Thyroid gland (tissue), 4 donors: ENCODE data around the gene SRPRB.

Experiments
- CTCF ChIP-seq, 6 experiments: fragments of 200-600 bp in 3 of 6; fragments of 450-650 bp in 3 of 6; sonication (generic) in 3 of 6; IDR thresholded peaks; one replicate each; pipeline ENCODE4 v1.5.1; 2016 to 2019; ENCODE audit warnings: antibody characterized with exemption in 6 of 6, mild to moderate bottlenecking in 2 of 6, inconsistent platforms in 1 of 6, moderate library complexity in 1 of 6
- POLR2A ChIP-seq, 2 donors: fragments of 450-650 bp; IDR thresholded peaks; one replicate each; pipeline ENCODE4 v1.6.1; 2017; ENCODE audit warnings: antibody characterized with exemption in 2 of 2, mild to moderate bottlenecking in 2 of 2, moderate library complexity in 1 of 2

GRCh38 chr3:133841196-133841595 lies 35.6 kb downstream of the SRPRB start:
- TF ChIP-seq CTCF (IDR thresholded peaks at IDR 0.05): no peak
- no peak for TF ChIP-seq POLR2A (IDR thresholded peaks at IDR 0.05)
